Bone marrow (tissue), 2 donors: Measurements from ENCODE around the gene RPLP1.

Experiments used
- DNase-seq, 2 donors: peaks; one replicate each; lab custom pipeline; 2025; lab: John Stamatoyannopoulos, UW

RPLP1 gene

GRCh38 chr15:69498282-69498681, 45.7 kb downstream of the RPLP1 start:
- DNase-seq, result no peak

- DNase-seq, result no peak
Measured at GRCh38 chr15:69498987-69499386, 46.4 kb downstream of the RPLP1 start.

- no peak for DNase-seq
Measured at GRCh38 chr15:69499521-69500211, 47.0 kb downstream of the RPLP1 start.

- no peak for DNase-seq
Measured at GRCh38 chr15:69500339-69500738, 47.7 kb downstream of the RPLP1 start.

- no peak for DNase-seq
Measured at GRCh38 chr15:69501456-69501855, 48.8 kb downstream of the RPLP1 start.

GRCh38 chr15:69502470-69503045, 49.9 kb downstream of the RPLP1 start:
- DNase-seq, result no peak

- DNase-seq, result no peak
Measured at GRCh38 chr15:69504352-69505040, 51.9 kb downstream of the RPLP1 start.
